ENCODE data around the gene CLMN. TPM values are rescaled to one million over a fixed set of nuclear protein-coding genes. Genes with fewer than 3 reads are reported as not detected.

Gene CLMN
- total RNA-seq, 2 experiments from 2014 or later = 0.27 to 0.67 TPM

- Histone ChIP-seq H3K4me1 (ENCODE audit: insufficient read depth, low read length) (no peaks in the 10 kb centered on the region), H3K36me3 (ENCODE audit: insufficient read depth, low read length) (no peaks in the 10 kb centered on the region), H3K27me3 (ENCODE audit: control insufficient read depth in 1 of 2, insufficient read depth in 2 of 2, low read length in 2 of 2) (peaks cover 6% of the 10 kb centered on the region in 2 experiments), H3K9me3 (ENCODE audit: control insufficient read depth in 1 of 2, insufficient read depth in 1 of 2, low read length in 2 of 2) (peaks cover 0 to 13% of the 10 kb centered on the region in 2 experiments), H3K27ac (ENCODE audit: low read depth in 1 of 2, low read length in 2 of 2) (no peak overlapping the region), H3K4me3 (ENCODE audit: low read length) (no peak overlapping the region)
- ChIA-PET CTCF (no interaction called here), POLR2A (no interaction called here)
- intact Hi-C loops (cut with DNase I, micrococcal nuclease) = no loop called here
- no peak for TF ChIP-seq CTCF (IDR thresholded peaks at IDR 0.05)
- Mint-ChIP-seq H3K27me3 (peaks cover 38% of the 10 kb centered on the region), H3K27ac (no peak overlapping the region), H3K4me3 (no peak overlapping the region), H3K4me1 (ENCODE audit: low read depth) (no peaks in the 10 kb centered on the region), H3K9me3 (no peaks in the 10 kb centered on the region), H3K36me3 (ENCODE audit: low read depth) (no peaks in the 10 kb centered on the region)
- ATAC-seq (ENCODE audit: poor library complexity) = no peak
- DNase-seq = no peak
Observed at GRCh38 chr14:95335071-95335470, 15.4 kb upstream of the CLMN start.

GRCh38 chr14:95334044-95334443 lies 14.3 kb upstream of the CLMN start:
- no peak for ATAC-seq (ENCODE audit: poor library complexity)
- intact Hi-C loops (cut with DNase I, micrococcal nuclease) = no loop called here
- no peaks in the 10 kb centered on the region for H3K9me3 Mint-ChIP-seq

GRCh38 chr14:95332641-95333040 lies 12.9 kb upstream of the CLMN start:
- Histone ChIP-seq H3K36me3 (ENCODE audit: insufficient read depth, low read length) (no peaks in the 10 kb centered on the region), H3K4me3 (ENCODE audit: low read length) (no peak overlapping the region), H3K4me1 (ENCODE audit: insufficient read depth, low read length) (no peaks in the 10 kb centered on the region), H3K27ac (ENCODE audit: low read depth in 1 of 2, low read length in 2 of 2) (no peak overlapping the region), H3K27me3 (ENCODE audit: control insufficient read depth in 1 of 2, insufficient read depth in 2 of 2, low read length in 2 of 2) (peaks cover 0 to 2% of the 10 kb centered on the region in 2 experiments), H3K9me3 (ENCODE audit: control insufficient read depth in 1 of 2, insufficient read depth in 1 of 2, low read length in 2 of 2) (peaks cover 0 to 13% of the 10 kb centered on the region in 2 experiments)
- intact Hi-C loops (cut with DNase I, micrococcal nuclease) = no loop called here
- no peak for DNase-seq
- H3K27ac Mint-ChIP-seq = no peak overlapping the region
- no peaks in the 10 kb centered on the region for H3K36me3 Mint-ChIP-seq (ENCODE audit: low read depth)
- H3K4me1 Mint-ChIP-seq (ENCODE audit: low read depth) = no peaks in the 10 kb centered on the region
- peaks cover 27% of the 10 kb centered on the region for H3K27me3 Mint-ChIP-seq
- ChIA-PET CTCF (no interaction called here), POLR2A (no interaction called here)
- no peak for TF ChIP-seq CTCF (IDR thresholded peaks at IDR 0.05)
- no peak overlapping the region for H3K4me3 Mint-ChIP-seq
- no peaks in the 10 kb centered on the region for H3K9me3 Mint-ChIP-seq
- no peak for ATAC-seq (ENCODE audit: poor library complexity)

More at GRCh38 chr14:95334044-95334443, 14.3 kb upstream of the CLMN start:
- peaks cover under 1 to 2% of the 10 kb centered on the region in 2 experiments for H3K27me3 ChIP-seq (ENCODE audit: control insufficient read depth in 1 of 2, insufficient read depth in 2 of 2, low read length in 2 of 2)
- H3K27ac ChIP-seq (ENCODE audit: low read depth in 1 of 2, low read length in 2 of 2) = no peak overlapping the region
- H3K9me3 ChIP-seq (ENCODE audit: control insufficient read depth in 1 of 2, insufficient read depth in 1 of 2, low read length in 2 of 2) = peaks cover 0 to 13% of the 10 kb centered on the region in 2 experiments
- Mint-ChIP-seq H3K27ac (no peak overlapping the region), H3K4me1 (ENCODE audit: low read depth) (no peaks in the 10 kb centered on the region), H3K4me3 (no peak overlapping the region), H3K36me3 (ENCODE audit: low read depth) (no peaks in the 10 kb centered on the region), H3K27me3 (peaks cover 30% of the 10 kb centered on the region)
- H3K4me1 ChIP-seq (ENCODE audit: insufficient read depth, low read length) = no peaks in the 10 kb centered on the region
- no peaks in the 10 kb centered on the region for H3K36me3 ChIP-seq (ENCODE audit: insufficient read depth, low read length)
- no peak for DNase-seq
- no peak overlapping the region for H3K4me3 ChIP-seq (ENCODE audit: low read length)
- TF ChIP-seq CTCF (IDR thresholded peaks at IDR 0.05) = no peak
- CTCF ChIA-PET = no interaction called here
- POLR2A ChIA-PET = no interaction called here
